HG03457 (cell line): ENCODE measurements around the gene LRFN2.

Source experiments
- ATAC-seq: cut with Tn5 transposase; IDR thresholded peaks from one replicate; pipeline ENCODE4 v1.9.1; 2021; ENCODE audit warnings: moderate number of reproducible peaks; ENCODE audit not compliant: unreplicated experiment

The LRFN2 gene

GRCh38 chr6:40480678-40481077 is 106.5 kb downstream of the LRFN2 start:
- no peak for ATAC-seq

GRCh38 chr6:40479706-40480105 is 107.5 kb downstream of the LRFN2 start:
- no peak for ATAC-seq

GRCh38 chr6:40477246-40478126 is 109.7 kb downstream of the LRFN2 start:
- no peak for ATAC-seq

GRCh38 chr6:40476673-40477072 is 110.5 kb downstream of the LRFN2 start:
- no peak for ATAC-seq

GRCh38 chr6:40474937-40475336 is 112.2 kb downstream of the LRFN2 start:
- no peak for ATAC-seq

- no peak for ATAC-seq
Measured at GRCh38 chr6:40473026-40473425, 114.1 kb downstream of the LRFN2 start.

GRCh38 chr6:40472353-40472752 is 114.8 kb downstream of the LRFN2 start:
- ATAC-seq = no peak

GRCh38 chr6:40471243-40471642 is 115.9 kb downstream of the LRFN2 start:
- no peak for ATAC-seq

GRCh38 chr6:40469323-40469722 is 117.8 kb downstream of the LRFN2 start:
- ATAC-seq = no peak

- no peak for ATAC-seq
Measured at GRCh38 chr6:40466986-40467539, 120.1 kb downstream of the LRFN2 start.

GRCh38 chr6:40461643-40462042 is 125.5 kb downstream of the LRFN2 start:
- ATAC-seq = no peak

GRCh38 chr6:40460380-40460779 is 126.8 kb downstream of the LRFN2 start:
- ATAC-seq = no peak

GRCh38 chr6:40457261-40457660 is 129.9 kb downstream of the LRFN2 start:
- ATAC-seq = no peak

GRCh38 chr6:40456390-40457013 is 130.7 kb downstream of the LRFN2 start:
- no peak for ATAC-seq

GRCh38 chr6:40455686-40456389 is 131.3 kb downstream of the LRFN2 start:
- ATAC-seq = no peak

- no peak for ATAC-seq
Measured at GRCh38 chr6:40450483-40450882, 136.7 kb downstream of the LRFN2 start.

- ATAC-seq = no peak
Measured at GRCh38 chr6:40444811-40445210, 142.4 kb downstream of the LRFN2 start.

- ATAC-seq = no peak
Measured at GRCh38 chr6:40444312-40444711, 142.9 kb downstream of the LRFN2 start.

- ATAC-seq = no peak
Measured at GRCh38 chr6:40443842-40444241, 143.3 kb downstream of the LRFN2 start.

- ATAC-seq = no peak
Measured at GRCh38 chr6:40442591-40442990, 144.6 kb downstream of the LRFN2 start.

- ATAC-seq = no peak
Measured at GRCh38 chr6:40441150-40441549, 146.0 kb downstream of the LRFN2 start.
